ENCODE data around the gene ORAI2. TPM values are rescaled to one million over a fixed set of nuclear protein-coding genes. Genes with fewer than 3 reads are reported as not detected.
"Not testable (repeated sequence)": the region's sequence is repeated elsewhere in the genome, so short reads cannot be mapped to it uniquely, and the experiment has no call there.

ORAI2 gene
- total RNA-seq, 1 donor from 2014 or later = 48.5 TPM

DNA sequence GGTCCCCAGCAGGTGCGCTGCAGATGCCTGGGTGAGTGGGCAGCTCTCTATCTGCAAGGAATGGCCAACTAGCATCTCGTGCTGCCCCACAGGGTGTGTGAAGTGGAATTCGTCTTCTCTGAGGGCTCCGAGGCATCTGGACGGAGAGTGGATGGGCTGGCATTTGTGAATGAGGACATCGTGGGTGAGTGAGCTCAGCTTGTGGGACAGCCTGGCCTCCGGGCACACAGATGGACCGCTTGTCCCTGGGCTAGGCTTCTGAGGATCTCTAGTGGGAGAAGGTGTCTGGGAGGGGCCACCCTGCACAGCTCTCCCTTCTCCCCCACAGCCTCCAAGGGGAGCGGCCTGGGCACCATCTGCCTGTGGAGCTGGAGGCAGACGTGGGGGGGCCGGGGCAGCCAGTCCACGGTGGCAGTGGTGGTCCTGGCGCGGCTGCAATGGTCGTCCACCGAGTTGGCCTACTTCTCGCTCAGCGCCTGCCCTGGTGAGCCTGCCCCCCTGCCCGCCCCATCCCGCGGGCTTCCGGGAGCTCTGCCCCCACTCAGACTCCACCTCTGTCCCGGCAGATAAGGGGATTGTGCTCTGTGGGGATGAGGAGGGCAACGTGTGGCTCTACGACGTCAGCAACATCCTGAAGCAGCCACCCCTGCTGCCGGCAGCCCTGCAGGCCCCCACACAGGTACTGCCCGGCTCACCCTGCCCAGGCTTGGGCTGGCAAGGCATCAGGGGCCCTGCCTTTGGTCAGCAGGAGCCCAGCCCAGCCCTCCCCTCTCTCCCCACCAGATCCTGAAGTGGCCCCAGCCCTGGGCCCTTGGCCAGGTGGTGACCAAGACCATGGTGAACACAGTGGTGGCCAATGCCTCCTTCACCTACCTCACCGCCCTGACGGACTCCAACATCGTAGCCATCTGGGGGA, 39.0 kb downstream of the ORAI2 start:
- H3K27ac Mint-ChIP-seq (ENCODE audit: unreplicated experiment) = peak overlapping the region; percentile 68
- no peaks in the 10 kb centered on the region for H3K4me1 Mint-ChIP-seq
- no peaks in the 10 kb centered on the region for H3K36me3 Mint-ChIP-seq (ENCODE audit: low read depth)
- H3K9me3 Mint-ChIP-seq = no peaks in the 10 kb centered on the region
- no peak for DNase-seq (ENCODE audit: low read depth, low spot score)
- H3K27me3 Mint-ChIP-seq (ENCODE audit: low read depth) = no peaks in the 10 kb centered on the region
- H3K4me3 Mint-ChIP-seq = peak overlapping the region; percentile 73
- no peak for TF ChIP-seq CTCF (conservative IDR thresholded peaks at IDR 0.05)

DNA sequence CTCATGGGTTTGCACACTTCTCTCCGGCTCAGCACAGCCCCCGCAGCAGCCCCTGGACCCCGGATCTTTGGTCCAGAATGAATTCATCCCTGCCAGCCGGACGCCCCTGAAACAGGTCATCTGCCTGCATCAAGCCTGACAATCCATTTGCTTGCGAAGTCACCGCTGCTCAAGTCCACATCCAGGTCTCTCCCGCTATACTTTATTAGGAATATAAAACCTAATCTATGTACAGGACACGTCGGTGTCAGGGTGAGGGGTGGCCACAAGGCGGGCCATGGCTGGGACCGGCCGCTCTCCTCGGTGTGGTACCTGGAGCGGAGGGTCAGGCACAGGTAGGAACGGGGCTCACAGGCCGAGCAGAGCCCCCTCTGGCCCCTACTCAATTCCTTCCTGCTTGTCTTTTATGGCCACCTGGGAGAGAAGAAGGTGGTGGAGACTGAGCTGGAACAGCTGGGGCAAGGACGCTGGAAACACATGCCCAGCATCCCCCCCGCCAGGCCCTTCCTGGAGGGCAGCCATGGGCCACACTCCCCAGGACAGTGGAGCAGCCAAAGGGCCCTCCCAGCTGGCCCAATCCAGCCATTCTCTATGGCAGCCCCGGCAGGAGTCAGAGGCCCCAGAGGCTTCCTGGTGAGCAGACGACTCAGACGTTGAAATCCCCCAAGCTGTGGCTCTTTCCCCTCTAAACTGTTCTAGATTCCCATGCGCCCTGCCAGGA, 40.1 kb downstream of the ORAI2 start:
- Mint-ChIP-seq H3K9me3 (no peaks in the 10 kb centered on the region), H3K4me3 (no peak overlapping the region), H3K27me3 (ENCODE audit: low read depth) (no peaks in the 10 kb centered on the region), H3K27ac (ENCODE audit: unreplicated experiment) (no peak overlapping the region), H3K4me1 (no peaks in the 10 kb centered on the region), H3K36me3 (ENCODE audit: low read depth) (no peaks in the 10 kb centered on the region)
- TF ChIP-seq CTCF (conservative IDR thresholded peaks at IDR 0.05) = no peak
- no peak for DNase-seq (ENCODE audit: low read depth, low spot score)

DNA sequence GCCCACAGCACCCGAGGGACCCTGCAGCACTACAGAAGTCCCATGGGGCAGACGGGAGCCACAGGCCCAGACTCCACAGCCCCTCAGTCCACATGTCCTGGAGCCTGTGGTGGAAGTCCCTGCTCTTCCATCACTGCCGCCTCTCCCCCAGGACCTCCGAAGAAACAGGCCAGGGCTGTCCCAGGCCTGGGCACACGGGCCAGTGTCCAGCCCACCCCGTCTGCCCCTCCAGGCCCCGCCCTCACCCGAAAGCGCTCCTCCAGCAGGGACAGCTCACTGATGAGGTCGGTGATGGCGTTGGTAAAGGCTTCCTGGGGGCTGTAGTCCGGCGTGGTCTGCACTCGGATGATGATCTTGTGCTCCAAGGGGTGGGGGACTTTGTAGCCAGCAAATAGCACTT, 40.7 kb downstream of the ORAI2 start:
- not testable (repeated sequence) for DNase-seq (ENCODE audit: low read depth, low spot score); H3K4me3 Mint-ChIP-seq

GRCh38 chr7:102474736-102475435, 41.5 kb downstream of the ORAI2 start:
- not testable (repeated sequence) for H3K27ac Mint-ChIP-seq (ENCODE audit: unreplicated experiment)

More for the DNA sequence above, 40.7 kb downstream of the ORAI2 start:
- H3K27ac Mint-ChIP-seq (ENCODE audit: unreplicated experiment); H3K27me3 Mint-ChIP-seq (ENCODE audit: low read depth); H3K4me1 Mint-ChIP-seq; H3K36me3 Mint-ChIP-seq (ENCODE audit: low read depth); H3K9me3 Mint-ChIP-seq: not testable (repeated sequence)

GRCh38 chr7:102478314-102479208, 45.2 kb downstream of the ORAI2 start, which contains the start of gene POLR2J:
TSS of gene POLR2J (minus strand) at chr7:102478922. CDS start at chr7:102478860, 62 bp downstream.
- not testable (repeated sequence) for H3K36me3 Mint-ChIP-seq (ENCODE audit: low read depth); H3K4me1 Mint-ChIP-seq; H3K27ac Mint-ChIP-seq (ENCODE audit: unreplicated experiment); H3K27me3 Mint-ChIP-seq (ENCODE audit: low read depth); H3K9me3 Mint-ChIP-seq
- DNase-seq (ENCODE audit: low read depth, low spot score) = peak; percentile 57
- peak; percentile 37 for TF ChIP-seq CTCF (conservative IDR thresholded peaks at IDR 0.05)
- peak within 1 kb of the TSS; percentile 94 for H3K4me3 Mint-ChIP-seq

More at GRCh38 chr7:102474736-102475435, 41.5 kb downstream of the ORAI2 start:
- H3K36me3 Mint-ChIP-seq (ENCODE audit: low read depth); H3K4me3 Mint-ChIP-seq; H3K4me1 Mint-ChIP-seq; DNase-seq (ENCODE audit: low read depth, low spot score); H3K27me3 Mint-ChIP-seq (ENCODE audit: low read depth); H3K9me3 Mint-ChIP-seq: not testable (repeated sequence)

DNA sequence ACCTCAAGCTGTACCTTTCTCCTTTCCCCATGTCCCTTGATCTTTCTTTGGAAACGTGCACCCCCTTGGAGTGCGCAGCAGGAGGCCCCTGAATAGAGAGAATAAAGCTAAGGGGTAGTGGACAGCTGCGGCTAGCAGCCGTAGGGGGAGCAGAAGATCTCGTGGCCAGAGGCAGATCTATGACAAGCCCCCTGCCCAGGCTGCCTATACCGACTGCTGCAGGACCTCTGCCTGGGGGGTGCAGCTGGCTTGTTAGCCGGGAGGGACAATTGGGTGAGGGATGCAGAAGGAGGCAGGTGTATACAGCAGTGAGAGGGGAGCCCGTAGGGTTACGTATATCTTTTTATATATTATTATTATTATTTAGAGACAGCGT, 45.8 kb downstream of the ORAI2 start:
- not testable (repeated sequence) for H3K9me3 Mint-ChIP-seq; H3K4me3 Mint-ChIP-seq; H3K4me1 Mint-ChIP-seq; H3K27me3 Mint-ChIP-seq (ENCODE audit: low read depth); DNase-seq (ENCODE audit: low read depth, low spot score); H3K27ac Mint-ChIP-seq (ENCODE audit: unreplicated experiment); H3K36me3 Mint-ChIP-seq (ENCODE audit: low read depth)
